Left ventricle myocardium superior (tissue), 1 donor: ENCODE data around the gene PIP4K2A. TPM values are rescaled to one million over a fixed set of nuclear protein-coding genes. Genes with fewer than 3 reads are reported as not detected.

Source experiments
- ATAC-seq: fragments of 200-7000 bp; cut with Tn5 transposase; one replicate; pipeline ENCODE4 v1.9.1; 2020; ENCODE audit warnings: mild to moderate bottlenecking, moderate library complexity
- DNase-seq: peaks from one replicate; pipeline ENCODE4 v3.0.0-alpha.2; 2020
- intact Hi-C: fragments of 100-400 bp; cut with micrococcal nuclease; formaldehyde crosslinking; loops from one replicate; pipeline ENCODE4 v1.11.0; 2022
- total RNA-seq: library from RNA; stranded (reverse); fragmentation: NEBNext Ultra II Directional; extraction: Animal tissue kit (Norgen Biotek cat#: 25700); gene quantifications from one replicate; pipeline ENCODE4 v1.2.1, GENCODE V29; 2021
- donor health status: DM: no; HTN: yes; CAD: no; lungs with severe emphysema.

PIP4K2A gene
- total RNA-seq, 1 donor from 2014 or later = 12.1 TPM

- ATAC-seq = no peak
- DNase-seq = no peak
- intact Hi-C loops = no loop called here
These were observed 101.4 kb downstream of the PIP4K2A start for GRCh38 chr10:22613011-22613410.

- DNase-seq (no peak), ATAC-seq (no peak)
- intact Hi-C loops = no loop called here
These were observed 102.1 kb downstream of the PIP4K2A start for GRCh38 chr10:22612318-22612717.

DNA sequence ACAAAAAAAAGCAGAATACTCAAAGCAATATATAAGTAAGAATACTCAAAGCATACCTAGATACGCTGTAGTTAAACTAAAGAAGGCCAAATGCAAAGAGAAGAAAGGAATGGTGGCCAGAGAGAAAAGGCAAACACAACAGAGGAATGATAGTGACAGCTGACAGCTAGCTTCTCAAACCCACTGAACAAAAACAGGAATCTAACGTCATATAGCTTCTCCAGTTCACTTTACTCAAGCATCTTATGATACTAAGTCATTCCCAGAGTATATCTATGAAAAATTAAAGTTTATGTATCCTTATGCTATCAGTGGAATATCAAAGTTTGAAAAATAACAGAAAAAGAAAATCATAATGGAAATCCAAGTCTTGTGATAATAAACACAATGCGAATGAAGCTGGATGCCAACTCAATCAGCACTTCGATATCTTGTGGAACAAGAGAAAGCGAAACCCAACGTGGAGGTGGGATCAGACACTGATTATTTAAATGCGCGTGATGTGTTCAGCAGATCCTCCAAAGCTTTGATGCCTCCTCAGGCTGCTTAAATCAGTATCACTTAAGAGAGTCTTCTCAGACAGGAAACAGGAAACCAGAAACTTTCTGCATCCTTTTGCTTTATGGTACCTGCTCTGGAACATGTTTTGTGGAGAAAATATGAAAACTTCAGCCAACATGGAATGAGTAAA is 102.8 kb downstream of the PIP4K2A start:
- ATAC-seq (no peak), DNase-seq (no peak)
- intact Hi-C loops = no loop called here

DNA sequence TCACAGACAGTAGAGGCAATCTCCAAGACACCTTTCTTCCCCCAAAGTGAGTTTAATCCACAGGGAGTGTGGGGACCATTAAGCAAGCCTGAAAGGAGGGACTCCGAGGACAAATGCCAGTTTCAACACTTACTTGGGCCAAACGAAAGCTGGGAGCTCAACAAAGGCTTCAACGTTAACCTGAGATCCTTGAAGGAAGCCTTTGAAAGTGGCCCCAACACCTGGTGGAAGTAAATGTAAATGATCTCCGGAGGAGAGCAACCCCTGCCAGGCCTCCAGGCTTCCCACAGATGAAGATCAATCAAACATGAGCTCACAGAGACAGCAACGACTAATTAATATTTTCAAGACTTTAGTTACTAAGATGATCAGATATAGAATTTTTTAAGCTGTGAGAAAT is 103.8 kb downstream of the PIP4K2A start:
- DNase-seq (no peak), ATAC-seq (no peak)
- intact Hi-C loops = no loop called here

- no peak for ATAC-seq
- no peak for DNase-seq
- intact Hi-C loops = no loop called here
These were observed 104.5 kb downstream of the PIP4K2A start for GRCh38 chr10:22609719-22610465.

DNA sequence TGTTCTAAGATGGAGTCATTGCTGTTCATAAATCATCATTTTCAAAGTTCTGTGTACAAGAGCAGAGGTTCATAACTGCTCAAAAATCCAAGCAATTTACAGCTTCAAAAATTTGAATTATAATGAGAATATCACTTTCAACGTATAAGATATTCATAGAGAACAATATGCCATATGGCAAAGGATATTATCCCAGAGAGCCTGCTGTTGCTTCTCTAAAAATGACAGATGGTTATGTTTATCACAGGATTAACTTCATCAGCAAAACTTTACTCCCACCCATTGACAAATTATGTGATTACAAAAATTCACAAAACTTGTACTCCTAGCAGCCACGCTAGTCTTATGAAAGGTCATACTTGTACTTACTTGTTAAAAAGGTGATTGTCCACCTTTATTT is 105.1 kb downstream of the PIP4K2A start:
- ATAC-seq = no peak
- intact Hi-C loops = no loop called here
- DNase-seq = no peak

DNA sequence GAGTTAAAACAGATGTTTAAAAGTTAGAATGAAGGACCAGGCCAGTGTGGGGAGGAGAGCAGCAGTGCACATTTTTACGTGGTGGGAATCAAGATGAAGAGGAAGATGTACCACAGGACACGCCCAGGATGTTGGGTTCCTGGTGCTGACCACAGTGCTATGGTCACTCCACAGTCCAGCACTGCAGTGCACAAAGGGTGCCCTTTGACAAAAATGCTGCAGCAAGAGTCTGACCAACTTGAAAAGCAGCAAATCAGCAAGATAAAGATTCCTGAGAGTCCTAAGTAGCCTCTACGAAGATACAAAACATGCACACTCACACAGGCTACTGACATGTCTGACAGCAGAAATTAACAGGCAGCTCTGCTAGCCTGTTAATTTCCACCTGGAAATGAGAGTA is 107.1 kb downstream of the PIP4K2A start:
- DNase-seq (no peak), ATAC-seq (peak; percentile 16)
- intact Hi-C loops = no loop called here

DNA sequence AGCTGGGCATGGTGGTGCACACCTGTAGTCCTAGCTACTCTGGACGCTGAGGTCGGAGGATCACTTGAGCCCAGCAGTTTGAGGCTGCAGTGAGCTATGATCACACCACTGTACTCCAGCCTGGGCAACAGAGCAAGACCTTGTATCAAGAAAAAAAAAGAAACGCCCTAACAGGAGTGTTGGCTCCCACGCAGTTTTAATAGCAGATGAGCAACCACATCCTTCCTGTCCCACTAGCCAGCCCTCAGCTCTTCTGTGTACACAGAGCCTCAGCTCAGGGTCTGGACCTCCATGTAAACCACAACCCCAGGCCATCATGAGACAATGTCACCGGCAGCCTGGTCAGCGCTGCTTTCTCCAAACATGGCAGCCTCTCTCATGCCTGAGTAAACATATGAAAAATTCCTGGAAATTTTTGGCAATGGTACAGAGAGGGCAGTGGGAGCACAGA is 108.2 kb downstream of the PIP4K2A start:
- intact Hi-C loops = no loop called here
- peak; percentile 70 for ATAC-seq
- DNase-seq = no peak

GRCh38 chr10:22605168-22605567 is 109.2 kb downstream of the PIP4K2A start:
- ATAC-seq (peak; percentile 78), DNase-seq (no peak)
- intact Hi-C loops = no loop called here

DNA sequence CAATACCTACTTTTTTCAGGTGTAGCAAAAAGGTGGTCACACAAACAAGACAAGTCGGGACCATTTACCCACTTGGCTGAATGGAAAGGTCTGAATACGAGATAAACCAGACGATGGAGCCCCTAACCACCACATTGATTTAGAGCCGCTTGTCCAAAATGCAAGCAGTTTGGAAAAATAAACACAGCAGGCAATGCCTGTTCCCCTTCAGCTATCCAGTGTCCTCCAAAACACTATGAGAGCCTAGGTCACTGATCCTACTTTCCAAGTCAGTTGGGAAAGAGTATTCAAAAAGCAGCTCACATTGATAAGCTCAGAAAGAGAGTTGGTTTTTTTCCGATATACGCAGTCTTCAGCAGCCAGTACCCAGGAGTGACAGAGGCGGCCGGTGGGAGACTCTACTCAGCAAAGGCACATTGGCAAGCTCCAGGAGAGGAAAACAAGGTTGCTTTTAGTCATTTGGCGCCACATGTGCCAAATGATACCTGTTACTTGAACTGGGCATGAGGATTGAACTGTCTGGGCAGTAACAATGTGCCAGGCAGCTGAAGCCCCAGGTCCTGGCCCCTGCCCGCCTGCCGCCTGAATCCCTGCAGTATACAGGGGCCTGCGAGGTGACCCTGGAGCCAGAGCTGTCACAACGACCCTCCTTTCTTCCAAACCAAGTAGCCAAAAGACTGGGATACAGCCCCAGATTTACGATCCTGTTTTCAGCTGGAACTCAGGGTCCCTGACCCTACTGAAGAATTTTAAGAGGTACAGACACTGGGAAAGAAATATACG is 109.8 kb downstream of the PIP4K2A start:
- intact Hi-C loops = no loop called here
- DNase-seq = no peak
- ATAC-seq = no peak

DNA sequence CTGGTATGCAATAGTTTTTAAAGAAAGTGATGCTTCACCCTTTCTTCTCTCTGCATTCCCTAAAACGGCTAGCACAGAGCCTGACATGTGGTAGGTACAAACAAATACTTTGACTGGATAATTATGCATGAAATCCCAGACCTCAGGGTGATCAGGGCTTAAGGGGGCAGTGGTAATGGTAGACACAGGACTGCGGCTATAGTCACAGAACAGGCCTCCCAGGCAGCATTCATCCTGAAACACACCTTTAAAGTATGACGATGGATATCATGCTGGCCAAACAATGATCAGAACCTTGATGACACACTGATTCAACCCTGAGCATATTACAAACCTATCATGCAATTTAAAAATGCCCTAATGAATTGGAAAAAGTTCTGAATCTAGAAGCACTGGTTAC is 110.8 kb downstream of the PIP4K2A start:
- DNase-seq (no peak), ATAC-seq (no peak)
- intact Hi-C loops = no loop called here

DNA sequence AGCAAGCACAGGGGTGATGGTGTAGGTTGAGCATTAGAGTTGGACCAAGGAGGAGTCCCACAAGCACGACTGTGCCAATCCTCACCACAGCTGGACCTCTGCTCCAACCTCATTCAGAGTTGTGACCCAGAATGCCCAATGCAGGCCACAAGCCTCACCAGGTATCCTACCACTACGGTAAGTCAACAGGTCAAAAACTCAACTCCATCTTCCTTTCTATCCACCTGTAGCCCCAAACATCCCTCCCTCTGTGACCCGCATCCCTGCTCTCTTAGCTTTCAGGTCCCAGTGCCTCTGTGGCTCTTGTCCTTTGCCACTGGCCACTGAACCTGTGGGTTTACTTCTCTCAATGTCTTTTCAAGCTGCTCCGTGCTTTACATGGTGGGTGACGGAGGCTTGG is 112.8 kb downstream of the PIP4K2A start:
- ATAC-seq (no peak), DNase-seq (no peak)
- intact Hi-C loops = no loop called here

- intact Hi-C loops = no loop called here
- ATAC-seq (no peak), DNase-seq (no peak)
These were observed 114.6 kb downstream of the PIP4K2A start for GRCh38 chr10:22599636-22600228.

DNA sequence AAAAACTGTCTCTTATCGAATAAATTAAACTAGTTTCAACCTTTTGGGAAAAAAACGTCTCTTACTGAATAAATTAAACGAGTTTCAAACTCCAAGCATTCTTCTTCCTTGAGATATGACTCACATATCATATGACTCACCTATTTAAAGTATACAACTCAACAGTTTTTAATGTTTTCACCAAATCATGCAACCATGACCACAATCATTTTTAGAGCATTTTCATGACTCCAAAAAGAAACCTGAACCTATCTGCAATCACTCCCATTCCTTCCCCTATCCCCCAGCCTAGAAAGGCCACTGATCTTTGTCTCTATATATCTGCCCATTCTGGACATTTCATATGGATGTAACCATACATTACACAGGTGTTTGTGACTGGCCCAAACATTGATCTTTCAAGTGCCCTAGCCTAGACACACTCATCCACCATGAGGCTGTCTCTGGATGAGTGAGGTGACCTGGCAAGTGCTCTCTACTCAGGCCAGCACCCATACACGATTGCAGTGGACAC is 115.3 kb downstream of the PIP4K2A start:
- intact Hi-C loops = no loop called here
- ATAC-seq (no peak), DNase-seq (no peak)

- DNase-seq = no peak
- no peak for ATAC-seq
- intact Hi-C loops = no loop called here
These were observed 115.9 kb downstream of the PIP4K2A start for GRCh38 chr10:22598478-22598877.

DNA sequence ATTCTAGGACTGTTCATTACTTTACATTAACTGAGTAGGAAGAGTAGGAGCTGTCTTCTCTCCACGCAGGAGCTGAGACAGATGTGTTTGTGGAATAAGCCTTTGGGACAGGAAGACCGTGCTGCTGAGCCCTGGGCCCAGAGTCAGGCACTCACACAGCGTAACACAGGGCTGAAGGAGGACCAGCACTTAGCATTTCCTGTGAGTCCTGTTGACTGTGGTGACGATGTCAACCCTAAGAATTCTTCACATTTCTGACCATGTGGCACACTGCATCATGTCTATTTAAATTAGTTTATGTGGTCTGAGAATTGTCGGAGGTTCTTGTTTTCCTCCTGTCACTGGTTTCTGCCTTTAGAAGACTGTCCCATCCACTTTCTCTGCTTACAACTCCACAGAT is 117.2 kb downstream of the PIP4K2A start:
- DNase-seq (no peak), ATAC-seq (peak; percentile 41)
- intact Hi-C loops = no loop called here

DNA sequence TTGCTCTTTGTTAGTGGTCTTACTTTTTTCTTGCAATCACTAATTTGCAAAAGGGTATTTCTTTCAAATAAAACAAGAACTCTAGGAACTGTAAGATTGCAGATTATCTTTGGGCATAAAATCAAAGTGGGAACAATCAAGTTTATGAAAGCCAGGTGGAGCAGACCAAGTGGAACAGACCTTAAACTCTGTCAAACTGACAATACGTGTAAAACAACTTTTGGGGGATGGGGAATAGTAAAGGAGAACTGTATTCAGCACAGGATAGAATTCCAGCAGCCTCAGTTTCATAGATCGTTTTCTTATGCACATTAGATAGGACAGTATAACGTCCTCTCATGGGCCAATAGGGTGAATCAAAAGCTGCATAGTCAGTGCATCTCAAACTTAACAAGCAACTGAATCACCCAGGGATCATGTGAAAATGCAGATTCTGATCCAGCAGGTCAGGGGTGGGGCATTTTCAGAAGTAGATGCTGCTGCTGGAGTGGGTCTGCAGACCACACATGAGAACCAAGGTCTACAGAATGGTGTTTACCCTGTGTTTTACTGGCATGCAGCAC is 120.7 kb downstream of the PIP4K2A start:
- ATAC-seq (no peak), DNase-seq (no peak)
- intact Hi-C loops = no loop called here

- ATAC-seq (no peak), DNase-seq (no peak)
- intact Hi-C loops = no loop called here
These were observed 121.4 kb downstream of the PIP4K2A start for GRCh38 chr10:22593026-22593425.

DNA sequence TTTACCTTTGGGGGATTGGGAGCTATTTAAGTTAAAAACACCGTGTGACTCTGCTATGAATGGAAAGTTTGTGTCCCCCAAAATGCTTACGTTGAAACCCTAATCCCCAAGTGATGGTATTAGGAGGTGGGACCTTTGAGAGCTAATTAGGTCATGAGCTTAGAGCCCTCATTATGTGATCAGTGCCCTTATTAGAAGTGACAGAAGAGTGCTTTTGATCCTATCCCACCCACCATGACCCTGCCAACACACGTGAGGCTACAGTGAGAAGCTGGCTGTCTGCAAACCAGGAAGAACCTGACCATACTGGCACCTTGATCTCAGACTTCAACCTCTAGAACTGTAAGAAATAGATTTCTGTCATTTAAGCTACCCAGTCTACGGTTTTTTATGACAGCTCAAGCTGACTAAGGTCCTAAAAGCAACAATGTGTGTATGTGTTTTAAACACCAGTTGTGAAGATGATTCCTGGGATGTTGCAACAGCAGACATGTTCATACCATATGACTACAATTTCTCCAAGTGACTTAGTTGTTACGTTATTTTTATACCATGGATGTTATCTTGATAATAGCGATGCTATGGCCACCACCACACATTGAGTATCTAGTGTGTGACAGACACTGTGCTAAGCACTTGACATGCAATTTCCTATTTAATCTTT is 124.4 kb downstream of the PIP4K2A start:
- ATAC-seq (no peak), DNase-seq (no peak)
- intact Hi-C loops = no loop called here
